Motor neuron (in vitro differentiated cells): ENCODE results near the gene ARL16. TPM values are rescaled to one million over a fixed set of nuclear protein-coding genes. Genes with fewer than 3 reads are reported as not detected.

Experiments used
- ATAC-seq, 8 experiments: fragments of 200-7000 bp; cut with Tn5 transposase; replicated peaks in 6 of 8; 2 replicates each; pipeline ENCODE4 v1.8.0; 2021; ENCODE audit warnings: mild to moderate bottlenecking in 8 of 8, moderate library complexity in 8 of 8
- H3K27ac ChIP-seq, 2 donors: fragments of 250-450 bp; sonication (Bioruptor Pico); 2 replicates each; pipeline ENCODE4 v1.9.0; 2021; ENCODE audit warnings: antibody characterized with exemption in 2 of 2, mild to moderate bottlenecking in 2 of 2, moderate library complexity in 1 of 2
- H3K4me1 ChIP-seq, 2 donors: fragments of 250-450 bp; sonication (Bioruptor Pico); replicated peaks in 1 of 2; 2 replicates each; pipeline ENCODE4 v1.6.1; 2021; ENCODE audit warnings: antibody characterized with exemption in 2 of 2, mild to moderate bottlenecking in 2 of 2, moderate library complexity in 1 of 2
- H3K4me3 ChIP-seq, 5 donors: fragments of 250-450 bp; sonication (Bioruptor Pico); 2 replicates each; pipeline ENCODE4 v1.9.0; 2021; ENCODE audit warnings: antibody characterized with exemption in 5 of 5, mild to moderate bottlenecking in 5 of 5, moderate library complexity in 4 of 5
- WGBS, 10 experiments: fragments of 450-650 bp; shearing (Covaris generic); methylation state at CpG; one replicate each; pipeline ENCODE4 v1.0.0; 2022; 5-methylcytosine and 5-hydroxymethylcytosine counted together
- in situ Hi-C, 9 experiments: fragments of 400-800 bp; cut with MboI; loops; one replicate each; pipeline ENCODE4 v1.15.0; 2021; ENCODE audit warnings: low sequenced_read_pairs in 9 of 9, low pct_unique_long_range_greater_than_20kb in 2 of 9; ENCODE audit not compliant: unreplicated experiment in 9 of 9
- total RNA-seq, 8 experiments: library from RNA; unstranded; fragments of 300-600 nt; gene quantifications; 2 replicates each; pipeline versions ENCODE4 v1.2.3 to v1.2.4, GENCODE V29; 2022

ARL16 gene
- total RNA-seq, 8 experiments from 2014 or later = 32.5 to 76.0 (median 48.4) TPM

DNA sequence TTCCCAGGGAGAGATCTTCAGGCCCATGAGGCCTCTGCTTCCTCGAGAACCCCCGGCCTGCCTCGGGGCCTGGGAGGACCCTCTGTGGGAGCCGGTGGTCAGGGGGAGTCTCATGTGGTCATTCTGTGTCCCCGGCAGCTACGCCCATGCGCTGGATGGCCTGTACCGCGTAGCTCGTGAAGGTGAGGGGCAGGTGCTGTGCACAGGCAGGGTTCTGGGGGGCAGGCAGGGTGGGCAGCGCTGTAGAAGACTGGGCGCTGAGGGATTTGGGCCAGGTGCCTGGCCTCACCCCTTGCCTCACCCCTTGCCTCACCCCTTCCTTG lies 33.0 kb upstream of the ARL16 start:
- WGBS, 10 experiments = no CpG with 5 or more reads among the region's 12 CpGs
- in situ Hi-C loops = no loop called here
- Histone ChIP-seq H3K4me1 (peaks cover 16 to 17% of the 10 kb centered on the region in 2 donors), H3K27ac (no peak overlapping the region), H3K4me3 (no peak overlapping the region)
- no peak for ATAC-seq

DNA sequence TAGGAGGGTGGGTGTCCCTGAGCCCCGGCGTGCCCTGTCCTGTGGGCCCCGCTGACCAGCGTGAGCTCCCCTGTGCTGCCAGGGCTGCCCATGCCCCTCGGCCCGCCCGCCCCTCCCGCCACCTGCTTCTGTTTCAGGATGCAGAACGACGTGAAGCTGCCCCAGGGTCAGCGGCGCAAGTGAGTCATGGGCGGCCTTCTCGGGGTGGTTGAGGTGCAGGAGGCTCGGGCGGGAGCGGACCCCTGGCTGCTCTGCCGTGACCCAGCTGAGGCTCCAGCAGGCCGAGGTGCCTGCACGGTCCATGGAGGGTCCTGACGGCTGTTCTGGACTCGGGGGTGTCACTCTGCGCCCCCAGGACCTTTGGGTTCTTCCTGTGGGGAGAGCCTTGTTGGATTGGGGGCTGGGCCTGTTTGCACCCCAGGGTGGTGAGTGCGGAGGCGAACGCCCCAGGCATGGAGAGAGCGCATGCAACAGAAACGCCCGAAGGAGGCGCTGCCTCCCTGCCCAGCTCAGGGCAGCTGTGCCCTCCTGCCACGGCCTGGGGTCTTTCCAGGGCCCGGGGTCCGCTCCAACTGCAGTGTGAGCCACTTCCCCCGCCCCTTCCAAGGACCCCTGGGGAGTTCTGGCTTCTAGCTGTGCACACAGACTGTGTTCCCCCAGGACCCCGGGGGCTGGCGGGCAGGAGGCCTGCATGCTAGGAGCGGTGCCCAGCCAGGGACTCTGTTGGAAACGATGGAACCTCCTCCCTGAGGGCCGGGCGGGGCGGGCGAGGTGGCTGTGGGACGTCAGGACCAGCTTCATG lies 32.5 kb upstream of the ARL16 start:
- 87 to 93% methylated on average over 3 to 9 of the region's 43 CpGs; no CpG with 5 or more reads in 8 of the 10 experiments for WGBS, 10 experiments
- ATAC-seq = no peak

DNA sequence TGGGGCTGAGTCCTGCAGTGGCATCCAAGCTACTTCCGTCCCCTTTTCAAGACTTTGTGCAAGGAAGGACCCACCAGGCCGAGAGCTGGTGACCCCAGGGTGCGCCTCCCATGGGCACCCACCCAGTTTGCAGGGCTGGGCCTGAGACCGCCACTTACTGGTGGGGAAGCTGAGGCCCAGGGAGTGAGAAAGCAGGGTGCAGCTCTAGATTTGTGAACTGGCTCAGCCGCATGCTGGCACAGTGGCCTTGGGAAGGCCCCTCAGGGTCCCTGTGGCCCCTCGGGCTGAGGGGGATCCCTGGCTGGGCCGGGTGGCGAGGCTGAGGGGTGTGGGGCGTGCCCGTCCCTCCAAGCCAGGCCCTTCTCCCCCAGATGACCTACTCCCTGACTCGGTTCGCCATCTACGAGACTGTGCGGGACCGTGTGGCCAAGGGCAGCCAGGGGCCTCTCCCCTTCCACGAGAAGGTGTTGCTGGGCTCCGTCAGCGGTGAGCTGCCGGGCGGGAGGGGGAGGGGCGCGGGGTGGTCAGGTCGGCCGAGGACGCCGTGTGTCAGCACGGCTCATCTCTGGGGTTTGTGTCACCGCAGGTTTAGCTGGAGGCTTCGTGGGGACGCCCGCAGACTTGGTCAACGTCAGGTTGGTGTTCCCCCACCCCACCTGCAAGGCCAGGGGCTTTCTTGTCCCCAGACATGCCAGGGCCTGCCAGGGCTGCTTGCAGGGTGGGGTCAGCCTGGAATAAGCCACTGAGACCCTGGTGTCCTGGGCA lies 31.7 kb upstream of the ARL16 start:
- in situ Hi-C loops = no loop called here
- Histone ChIP-seq H3K27ac (no peak overlapping the region), H3K4me1 (peaks cover 27 to 28% of the 10 kb centered on the region in 2 donors), H3K4me3 (no peak overlapping the region)
- ATAC-seq = no peak
- WGBS, 10 experiments = 100% methylated on average over 6 of the region's 32 CpGs; no CpG with 5 or more reads in 9 of the 10 experiments

More for the DNA sequence above, 32.5 kb upstream of the ARL16 start:
- H3K4me3 ChIP-seq = no peak overlapping the region
- peaks cover 20 to 21% of the 10 kb centered on the region in 2 donors for H3K4me1 ChIP-seq
- in situ Hi-C loops = no loop called here
- H3K27ac ChIP-seq = no peak overlapping the region

DNA sequence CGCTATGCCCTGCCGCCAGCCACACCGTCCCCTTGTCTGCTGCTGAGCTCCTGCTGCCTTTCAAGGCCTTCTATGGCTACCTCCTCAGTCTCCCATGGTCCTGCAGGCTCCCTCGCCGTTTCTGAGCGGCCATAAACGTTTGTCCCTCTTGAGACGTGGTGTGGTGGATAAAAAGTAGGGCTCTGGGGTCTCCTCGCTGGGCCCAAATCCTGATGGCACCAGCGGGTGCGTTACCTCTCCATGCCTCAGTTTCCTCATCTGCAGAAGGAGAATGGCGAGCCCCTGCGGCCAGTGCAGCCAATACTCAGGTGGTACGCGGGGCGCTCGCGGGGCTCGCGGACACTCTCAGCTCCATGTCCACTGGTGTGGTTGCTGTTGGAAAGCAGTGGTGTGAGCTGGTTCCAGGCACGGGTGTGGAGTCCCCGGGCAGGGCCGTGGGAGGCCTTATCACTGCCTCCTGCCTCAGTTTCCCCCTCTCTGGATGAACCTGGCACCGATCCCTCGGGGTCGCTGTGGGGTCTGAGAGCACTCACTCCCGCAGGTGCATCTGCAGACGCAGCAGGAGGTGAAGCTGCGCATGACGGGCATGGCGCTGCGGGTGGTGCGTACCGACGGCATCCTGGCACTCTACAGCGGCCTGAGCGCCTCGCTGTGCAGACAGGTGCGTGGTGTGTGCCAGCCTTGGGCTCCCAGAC lies 31.0 kb upstream of the ARL16 start:
- ATAC-seq = no peak
- H3K4me1 ChIP-seq = peaks cover 27 to 30% of the 10 kb centered on the region in 2 donors
- in situ Hi-C loops = no loop called here
- 90 to 100% (median 100%) methylated on average over 1 to 11 of the region's 39 CpGs; no CpG with 5 or more reads in 5 of the 10 experiments for WGBS, 10 experiments
- H3K4me3 ChIP-seq = no peak overlapping the region
- H3K27ac ChIP-seq = no peak overlapping the region

DNA sequence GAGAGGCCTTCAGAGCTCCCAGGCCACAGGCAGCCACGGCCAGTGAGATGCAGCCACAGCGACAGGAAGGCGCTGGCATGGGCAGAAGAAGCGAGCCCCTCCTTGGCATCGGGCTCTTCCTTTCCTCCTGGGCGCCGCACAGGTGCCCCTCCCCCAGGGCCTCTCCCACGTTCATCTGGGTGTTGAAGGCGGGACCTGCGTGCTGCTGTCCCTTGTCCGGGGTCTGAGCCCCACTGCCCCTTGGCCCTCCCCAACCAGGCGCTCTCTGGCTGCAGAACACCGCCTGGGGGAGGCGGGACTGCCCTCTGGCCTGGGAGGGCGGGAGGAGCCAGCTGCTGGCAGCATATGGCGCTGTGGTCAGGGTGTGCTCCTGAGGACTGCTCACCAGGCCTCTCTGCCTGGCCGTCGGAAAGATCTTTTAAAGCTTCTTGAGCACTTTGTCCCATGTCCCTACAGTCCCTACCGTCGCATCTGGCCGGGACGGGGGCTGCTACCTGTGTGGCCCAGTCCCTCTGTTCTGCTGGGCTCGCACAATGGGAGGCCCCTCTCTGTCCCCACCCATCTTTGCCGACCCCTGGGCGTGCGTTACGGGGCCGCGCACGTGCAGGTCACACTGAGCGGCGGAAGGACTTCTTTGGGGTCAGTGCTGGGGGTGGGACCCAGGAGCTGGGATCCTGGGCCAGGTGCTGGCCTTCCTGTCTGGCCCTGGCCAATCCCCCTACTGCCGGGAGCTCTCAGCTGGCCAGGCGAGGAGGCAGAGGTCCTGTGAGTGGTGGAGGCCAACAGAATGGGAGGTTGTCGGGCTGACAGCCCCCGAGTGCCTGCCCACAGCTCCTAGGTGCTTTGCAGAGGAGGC lies 30.2 kb upstream of the ARL16 start:
- peak overlapping the region in 2 of 5 donors; percentile 75 to 87 for H3K4me3 ChIP-seq
- peaks cover 27 to 30% of the 10 kb centered on the region in 2 donors for H3K4me1 ChIP-seq
- no peak overlapping the region for H3K27ac ChIP-seq
- WGBS, 10 experiments = 20 to 80% (median 50%) methylated on average over 1 to 4 of the region's 36 CpGs; no CpG with 5 or more reads in 7 of the 10 experiments
- in situ Hi-C loops = no loop called here
- ATAC-seq = peak in 3 of 8 experiments; percentile 1 to 6 (median 3)

DNA sequence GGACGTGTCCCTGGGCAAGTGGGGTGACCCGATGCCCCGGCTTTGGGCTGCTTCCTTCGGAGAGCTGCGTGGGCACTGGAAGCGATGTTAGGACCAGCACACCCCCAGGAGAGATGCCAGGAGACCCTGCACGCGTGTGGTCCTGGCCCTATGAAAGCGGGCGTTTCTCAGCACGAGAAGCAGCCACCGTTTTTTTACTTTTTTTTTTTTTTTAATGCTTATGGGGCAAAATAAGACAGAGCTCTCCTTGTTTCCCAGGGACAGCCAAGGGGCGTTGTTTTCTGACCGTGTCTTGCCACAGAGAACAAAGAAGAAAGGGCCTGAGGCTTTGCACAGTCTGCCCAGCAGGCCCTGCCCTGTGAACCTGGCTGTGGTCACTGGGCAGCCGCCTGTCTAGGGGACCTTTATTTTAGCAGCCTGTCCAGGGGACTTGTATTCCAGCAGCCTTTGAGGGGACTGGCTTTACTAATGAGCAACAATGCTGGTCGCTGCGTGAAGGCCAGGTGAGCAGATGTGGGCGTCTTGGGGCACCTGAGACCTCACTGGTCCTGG lies 29.5 kb upstream of the ARL16 start:
- 5 to 67% (median 10%) methylated on average over 1 to 9 of the region's 18 CpGs; no CpG with 5 or more reads in 3 of the 10 experiments for WGBS, 10 experiments
- in situ Hi-C loops = no loop called here
- peak overlapping the region; percentile 59 to 87 (median 75) for H3K4me3 ChIP-seq
- H3K4me1 ChIP-seq = peaks cover 27 to 30% of the 10 kb centered on the region in 2 donors
- no peak overlapping the region for H3K27ac ChIP-seq
- peak in 2 of 8 experiments; percentile 0 to 1 for ATAC-seq

DNA sequence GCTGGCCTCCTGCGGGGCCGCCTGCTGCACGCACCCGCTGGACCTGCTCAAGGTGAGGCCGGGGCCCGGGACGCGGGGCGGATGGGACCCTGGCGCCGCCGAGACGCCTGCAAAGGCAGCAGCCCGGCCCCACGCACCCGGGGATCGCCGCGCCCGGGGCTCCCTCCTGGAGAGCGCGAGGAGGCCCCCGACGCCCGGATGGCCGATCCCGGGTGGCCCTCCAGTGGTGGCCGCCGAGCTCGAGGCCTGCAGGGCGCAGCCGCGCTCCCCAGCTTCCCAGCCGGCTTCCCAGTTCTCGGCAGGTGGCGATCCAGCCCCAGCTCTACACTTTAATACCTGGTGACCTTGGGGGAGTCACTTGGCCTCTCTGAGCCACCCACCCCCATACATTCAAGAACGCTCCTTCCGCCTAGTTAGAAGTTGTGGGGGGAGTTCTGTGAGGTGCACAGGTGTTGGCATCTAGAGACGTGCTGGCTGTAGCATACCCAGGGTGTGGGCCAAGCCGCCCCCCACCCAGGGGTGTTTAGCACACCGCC lies 28.9 kb upstream of the ARL16 start:
- 0 to 2% methylated on average over 1 to 13 of the region's 41 CpGs; no CpG with 5 or more reads in 8 of the 10 experiments for WGBS, 10 experiments
- peak overlapping the region in 1 of 2 donors; percentile 77 for H3K27ac ChIP-seq
- in situ Hi-C loops = no loop called here
- peak overlapping the region; percentile 59 to 87 (median 75) for H3K4me3 ChIP-seq
- ATAC-seq = peak; percentile 16 to 46 (median 26)
- H3K4me1 ChIP-seq = peaks cover 27 to 30% of the 10 kb centered on the region in 2 donors

DNA sequence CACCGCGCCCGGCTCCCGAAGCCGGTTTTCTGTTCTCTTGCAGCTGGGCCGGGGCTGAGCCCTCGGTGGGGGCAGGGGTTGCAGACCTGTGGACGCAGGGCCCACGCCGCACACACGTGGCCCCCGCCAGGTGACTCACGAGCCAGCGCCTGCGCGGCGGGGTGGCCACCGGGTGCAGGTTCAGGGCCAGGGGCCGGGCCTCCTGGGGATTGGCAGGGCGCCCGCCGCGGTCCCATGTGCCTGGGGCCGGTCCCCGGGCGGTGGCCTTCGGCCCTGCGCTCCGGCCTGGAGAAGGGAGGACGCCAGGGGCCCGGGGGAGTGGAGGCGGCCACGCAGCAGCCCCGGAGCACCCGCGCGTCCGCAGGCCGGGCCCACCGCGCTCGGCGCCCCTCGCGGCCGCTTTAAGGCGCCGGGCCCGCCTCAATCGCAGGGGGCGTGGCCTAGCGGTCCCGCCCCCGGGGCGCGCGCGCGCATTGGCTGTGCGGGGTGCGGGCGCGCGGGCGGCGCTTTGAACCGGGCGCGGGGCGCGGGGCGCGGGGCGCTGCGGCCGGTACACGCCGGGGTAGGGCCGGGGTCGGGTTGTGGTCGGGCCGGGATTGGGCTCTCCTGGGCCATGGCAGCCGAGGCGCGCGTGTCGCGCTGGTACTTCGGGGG lies 28.3 kb upstream of the ARL16 start, which contains the start of gene SLC25A10:
Gene SLC25A10, plus strand, starts transcription at position 471 of the 654 bp plus-strand sequence. Its CDS starts 143 bp downstream, at position 614.
- peaks cover 27 to 30% of the 10 kb centered on the region in 2 donors for H3K4me1 ChIP-seq
- peak; percentile 61 to 81 (median 76) for ATAC-seq
- H3K4me3 ChIP-seq = peak within 1 kb of the TSS; percentile 59 to 87 (median 75)
- in situ Hi-C loops = no loop called here
- H3K27ac ChIP-seq = peak within 1 kb of the TSS; percentile 29 to 77
- 0 to 5% (median 4%) methylated on average over 4 to 6 of the region's 89 CpGs; no CpG with 5 or more reads in 7 of the 10 experiments for WGBS, 10 experiments

DNA sequence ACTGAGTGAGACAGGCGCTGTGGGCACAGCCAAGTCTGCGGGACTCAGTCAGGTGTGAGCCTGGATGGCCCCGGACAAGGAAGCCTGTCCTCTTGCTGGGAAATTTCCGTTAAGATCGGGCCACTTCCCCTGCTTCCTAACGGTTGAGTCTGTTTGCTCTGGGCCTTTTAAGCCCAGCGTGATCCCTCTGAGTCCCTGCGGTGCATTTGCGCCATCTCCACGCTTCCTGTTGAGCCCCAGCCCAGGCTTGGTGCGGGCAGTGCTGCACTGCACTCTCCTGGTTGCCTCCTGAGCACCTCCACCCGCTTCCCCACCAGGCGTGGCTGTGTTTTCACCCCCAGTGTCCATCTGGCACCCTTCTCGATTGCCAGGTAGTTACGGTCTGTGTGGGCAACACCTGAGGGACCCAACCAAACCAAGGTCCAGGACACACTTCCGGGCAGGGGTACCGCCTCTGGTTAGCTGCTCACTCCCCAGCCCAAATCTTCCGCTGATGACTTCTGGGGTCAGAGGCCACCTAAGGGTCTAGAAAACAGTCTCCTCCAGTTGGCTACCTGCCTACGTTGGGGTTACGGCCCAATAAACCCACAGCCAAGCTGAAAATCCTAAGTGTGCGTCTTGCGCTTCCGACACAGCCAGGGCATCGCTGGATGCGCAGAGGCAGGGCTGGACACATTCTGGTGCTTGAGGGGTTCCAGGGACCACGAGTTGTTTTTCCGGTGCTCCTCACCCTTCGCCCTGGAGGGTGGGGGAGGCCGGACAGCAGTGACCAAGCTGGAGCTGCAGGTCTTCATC lies 27.1 kb upstream of the ARL16 start:
- peak in 1 of 8 experiments; percentile 1 for ATAC-seq
- in situ Hi-C loops = no loop called here
- 0 to 39% (median 15%) methylated on average over 1 to 12 of the region's 29 CpGs; no CpG with 5 or more reads in 3 of the 10 experiments for WGBS, 10 experiments

DNA sequence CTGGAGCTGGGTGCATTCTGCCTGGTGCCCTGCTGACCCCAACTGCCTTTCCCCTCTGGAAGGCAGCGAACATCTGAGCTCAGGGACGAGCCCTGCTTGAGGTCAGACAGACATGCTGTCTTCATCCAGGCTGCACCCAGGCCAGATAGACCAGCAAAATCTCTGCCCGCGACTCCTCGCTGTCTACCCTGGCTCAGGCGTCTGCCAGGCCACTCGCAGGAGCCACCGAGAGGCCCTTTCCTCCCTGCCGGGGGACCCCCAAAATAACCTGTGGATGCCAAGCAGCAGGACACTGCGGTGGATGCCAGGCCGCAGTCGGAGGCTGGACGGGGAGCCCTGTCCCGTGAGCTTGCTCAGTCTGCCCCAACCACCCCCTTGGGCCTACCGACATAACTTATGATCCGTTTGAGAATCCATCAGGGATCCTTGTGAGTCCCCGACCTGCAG lies 25.2 kb upstream of the ARL16 start:
- Histone ChIP-seq H3K27ac (no peak overlapping the region), H3K4me3 (no peak overlapping the region), H3K4me1 (peaks cover 26 to 29% of the 10 kb centered on the region in 2 donors)
- in situ Hi-C loops = no loop called here
- WGBS, 10 experiments = 64 to 100% (median 81%) methylated on average over 1 to 6 of the region's 17 CpGs; no CpG with 5 or more reads in 5 of the 10 experiments
- no peak for ATAC-seq

More for the DNA sequence above, 27.1 kb upstream of the ARL16 start:
- Histone ChIP-seq H3K4me3 (peak overlapping the region in 2 of 5 donors; percentile 75 to 87), H3K4me1 (peaks cover 27 to 30% of the 10 kb centered on the region in 2 donors), H3K27ac (peak overlapping the region in 1 of 2 donors; percentile 77)
